ENCODE results near the gene SCNN1G.
A peak's percentile ranks its signal among the peaks of the same experiment; 100 is the strongest.
"Not testable (repeated sequence)": the region's sequence is repeated elsewhere in the genome, so short reads cannot be mapped to it uniquely, and the experiment has no call there.

The SCNN1G gene

DNA sequence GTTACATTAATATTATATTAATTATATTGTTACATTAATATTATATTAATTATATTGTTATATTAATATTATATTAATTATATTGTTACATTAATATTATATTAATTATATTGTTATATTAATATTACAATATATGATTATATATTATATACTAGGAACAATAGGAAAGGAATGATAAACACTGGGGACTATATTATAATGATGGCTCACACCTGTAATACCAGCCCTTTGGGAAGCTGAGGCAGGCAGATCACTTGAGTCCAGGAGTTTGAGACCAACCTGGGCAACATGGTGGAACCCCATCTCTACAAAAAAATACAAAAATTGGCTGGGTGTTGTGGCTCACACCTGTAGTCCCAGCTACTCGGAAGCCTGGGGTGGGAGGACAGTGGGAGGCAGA, 71.1 kb downstream of the SCNN1G start:
- DNase-seq, result not testable (repeated sequence)

DNA sequence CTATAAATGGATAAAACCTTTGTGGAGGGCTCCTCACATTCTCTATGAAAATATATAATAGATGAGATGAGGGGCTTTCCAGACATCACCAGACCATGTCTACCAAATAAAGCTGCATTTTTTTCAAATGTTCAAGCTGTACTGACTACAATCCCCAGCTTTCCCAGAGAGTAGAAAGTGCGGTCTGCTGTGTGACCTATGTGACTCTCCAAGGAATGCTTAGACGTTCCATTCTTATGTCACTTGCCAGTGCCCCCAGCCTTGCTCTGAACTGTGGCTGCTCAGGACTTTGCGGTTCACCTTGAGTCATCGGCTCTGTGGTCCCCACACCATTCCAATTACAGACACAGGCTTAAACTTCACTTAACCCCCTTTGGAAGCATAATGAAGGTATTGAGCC, 71.8 kb downstream of the SCNN1G start:
- peak; percentile 22 for DNase-seq

DNA sequence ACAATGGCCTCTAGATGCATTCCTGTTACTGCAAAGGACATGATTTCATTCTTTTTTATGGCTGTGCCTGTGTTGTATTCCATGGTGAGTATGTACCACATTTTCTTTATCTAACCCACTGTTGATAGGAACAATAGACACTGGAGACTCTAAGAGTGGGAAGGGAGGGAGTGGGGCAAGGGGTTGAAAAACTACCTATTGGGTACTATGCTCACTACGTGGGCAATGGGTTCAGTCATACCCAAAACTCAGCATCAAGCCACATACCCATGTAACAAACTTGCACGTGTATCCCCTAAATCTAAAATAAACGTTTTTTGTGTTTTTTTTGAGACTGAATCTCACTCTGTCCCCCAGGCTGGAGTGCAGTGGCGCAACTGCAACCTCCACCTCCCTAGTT, 72.5 kb downstream of the SCNN1G start:
- no peak for DNase-seq

DNA sequence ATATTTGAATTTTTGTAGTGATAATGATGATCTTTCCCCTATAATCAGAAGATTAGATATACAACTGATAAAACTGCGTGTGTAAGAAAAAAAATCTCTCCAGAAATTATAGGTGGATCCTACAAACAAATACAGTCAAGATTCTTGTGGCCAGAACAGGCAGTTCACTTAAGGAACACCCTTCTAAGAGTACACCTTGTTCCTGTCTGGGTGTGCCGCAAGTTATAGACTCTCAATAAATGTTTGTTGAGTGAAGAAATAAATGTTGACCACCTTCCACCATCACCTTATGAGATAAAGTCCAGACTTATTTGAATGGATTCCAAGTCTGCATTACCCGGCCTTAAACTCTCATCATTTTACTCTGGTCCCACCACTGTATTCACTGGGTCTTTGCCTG, 73.9 kb downstream of the SCNN1G start:
- DNase-seq, result no peak

DNA sequence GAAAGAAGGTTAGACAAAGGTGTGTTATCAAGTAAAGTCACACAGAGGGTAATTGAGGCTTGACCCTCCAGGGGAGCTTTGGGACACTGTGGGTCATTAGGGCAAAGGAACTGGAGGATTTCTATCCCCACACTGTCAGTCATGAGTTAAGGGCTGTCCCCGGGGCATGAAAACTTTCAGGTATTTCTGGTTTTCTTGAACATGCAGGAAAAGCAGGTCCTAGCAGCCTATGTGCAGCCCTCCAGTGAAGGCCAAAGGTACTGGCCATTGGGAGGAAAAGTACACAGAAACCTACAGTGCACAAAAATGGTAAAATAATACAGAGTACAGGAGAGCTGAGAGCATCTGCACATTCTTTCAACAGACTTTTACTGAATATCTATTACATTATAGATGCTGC, 75.1 kb downstream of the SCNN1G start:
- DNase-seq, result no peak

DNA sequence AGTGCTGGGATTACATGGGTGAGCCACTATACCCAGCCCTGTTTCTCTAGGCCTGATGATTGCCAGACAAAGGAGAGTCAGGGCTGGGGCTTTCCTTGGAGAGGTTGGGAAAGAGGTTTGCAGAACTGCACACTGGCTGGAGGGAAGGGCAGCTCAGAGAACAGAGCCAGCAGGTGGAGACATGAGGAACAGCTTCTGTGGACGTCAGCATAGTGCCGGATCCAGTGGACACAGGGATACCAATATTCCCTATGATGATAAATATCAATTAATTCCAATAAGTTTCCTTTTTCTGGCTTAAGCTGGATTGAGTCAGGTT, 76.3 kb downstream of the SCNN1G start:
- DNase-seq, result no peak

Measured in T1000 (cell line).